Measurements from ENCODE around the gene GFOD1.
"Not testable (repeated sequence)": the region's sequence is repeated elsewhere in the genome, so short reads cannot be mapped to it uniquely, and the experiment has no call there.

The GFOD1 gene

GRCh38 chr6:13463941-13464340 lies 23.5 kb downstream of the GFOD1 start:
- no peak for DNase-seq (ENCODE audit: low read depth, low spot score)

GRCh38 chr6:13463328-13463717 lies 24.1 kb downstream of the GFOD1 start:
- DNase-seq (ENCODE audit: low read depth, low spot score), result no peak

GRCh38 chr6:13462458-13463327 lies 24.7 kb downstream of the GFOD1 start:
- no peak for DNase-seq (ENCODE audit: low read depth, low spot score)

- DNase-seq (ENCODE audit: low read depth, low spot score), result no peak
Measured at GRCh38 chr6:13461805-13462204, 25.6 kb downstream of the GFOD1 start.

GRCh38 chr6:13461307-13461706 lies 26.1 kb downstream of the GFOD1 start:
- no peak for DNase-seq (ENCODE audit: low read depth, low spot score)

GRCh38 chr6:13460289-13460688 lies 27.1 kb downstream of the GFOD1 start:
- not testable (repeated sequence) for DNase-seq (ENCODE audit: low read depth, low spot score)

GRCh38 chr6:13457577-13457976 lies 29.8 kb downstream of the GFOD1 start:
- no peak for DNase-seq (ENCODE audit: low read depth, low spot score)

- DNase-seq (ENCODE audit: low read depth, low spot score), result no peak
Measured at GRCh38 chr6:13455552-13455966, 31.8 kb downstream of the GFOD1 start.

GRCh38 chr6:13454286-13455221 lies 32.8 kb downstream of the GFOD1 start:
- no peak for DNase-seq (ENCODE audit: low read depth, low spot score)

- DNase-seq (ENCODE audit: low read depth, low spot score), result no peak
Measured at GRCh38 chr6:13453771-13454251, 33.6 kb downstream of the GFOD1 start.

GRCh38 chr6:13453153-13453552 lies 34.2 kb downstream of the GFOD1 start:
- no peak for DNase-seq (ENCODE audit: low read depth, low spot score)

GRCh38 chr6:13452346-13453117 lies 34.9 kb downstream of the GFOD1 start:
- no peak for DNase-seq (ENCODE audit: low read depth, low spot score)

- DNase-seq (ENCODE audit: low read depth, low spot score), result no peak
Measured at GRCh38 chr6:13451181-13451895, 36.1 kb downstream of the GFOD1 start.

- DNase-seq (ENCODE audit: low read depth, low spot score), result no peak
Measured at GRCh38 chr6:13450628-13451027, 36.8 kb downstream of the GFOD1 start.

GRCh38 chr6:13447949-13448724 lies 39.3 kb downstream of the GFOD1 start:
- no peak for DNase-seq (ENCODE audit: low read depth, low spot score)

GRCh38 chr6:13446381-13446780 lies 41.0 kb downstream of the GFOD1 start:
- DNase-seq (ENCODE audit: low read depth, low spot score), result no peak

GRCh38 chr6:13445744-13446115 lies 41.7 kb downstream of the GFOD1 start:
- DNase-seq (ENCODE audit: low read depth, low spot score), result no peak

GRCh38 chr6:13445005-13445743 lies 42.2 kb downstream of the GFOD1 start:
- no peak for DNase-seq (ENCODE audit: low read depth, low spot score)

GRCh38 chr6:13444604-13445003 lies 42.8 kb downstream of the GFOD1 start:
- DNase-seq (ENCODE audit: low read depth, low spot score), result no peak

Data from brain pericyte (primary cell).